Mesodermal cell (in vitro differentiated cells): ENCODE measurements around the gene KCNQ5.
"Not testable (repeated sequence)": the region's sequence is repeated elsewhere in the genome, so short reads cannot be mapped to it uniquely, and the experiment has no call there.

ENCODE experiments used
- H3K27ac ChIP-seq: 2 replicates; pipeline ENCODE4 v1.7.0; 2013; ENCODE audit warnings: mild to moderate bottlenecking, low read depth, low read length, moderate library complexity; ENCODE audit not compliant: severe bottlenecking
- H3K36me3 ChIP-seq: 2 replicates; pipeline ENCODE4 v1.7.1; 2013; ENCODE audit warnings: mild to moderate bottlenecking, low read length, moderate library complexity; ENCODE audit not compliant: control insufficient read depth, insufficient read depth
- H3K4me1 ChIP-seq: one replicate; pipeline ENCODE4 v1.7.1; 2013; ENCODE audit warnings: mild to moderate bottlenecking, low read length; ENCODE audit not compliant: insufficient read depth, control insufficient read depth, poor library complexity, severe bottlenecking
- H3K4me3 ChIP-seq: 2 replicates; pipeline ENCODE4 v1.7.0; 2013; ENCODE audit warnings: low read length, control low read depth, mild to moderate bottlenecking; ENCODE audit not compliant: insufficient read depth, poor library complexity, severe bottlenecking; ENCODE audit errors: extremely low read depth
- H3K9me3 ChIP-seq: 2 replicates; pipeline ENCODE4 v1.7.1; 2013; ENCODE audit warnings: mild to moderate bottlenecking, low read length, moderate library complexity; ENCODE audit not compliant: control insufficient read depth
- WGBS, 2 experiments: methylation state at CpG; one replicate each; pipeline ENCODE4 v1.1.5; 2013; ENCODE audit warnings: missing lambda C conversion rate in 2 of 2; ENCODE audit not compliant: insufficient coverage in 2 of 2; 5-methylcytosine and 5-hydroxymethylcytosine counted together

The KCNQ5 gene

GRCh38 chr6:72966628-72967280 lies 344.9 kb downstream of the KCNQ5 start:
- Histone ChIP-seq H3K4me1 (peaks cover 5% of the 10 kb centered on the region), H3K36me3 (no peaks in the 10 kb centered on the region), H3K4me3 (no peak overlapping the region), H3K27ac (no peak overlapping the region), H3K9me3 (no peaks in the 10 kb centered on the region)
- 80% methylated on average over 1 of the region's 1 CpG; no CpG with 5 or more reads in 1 of the 2 experiments for WGBS, 2 experiments

GRCh38 chr6:72967329-72967728 lies 345.5 kb downstream of the KCNQ5 start:
- Histone ChIP-seq H3K4me3 (no peak overlapping the region), H3K9me3 (no peaks in the 10 kb centered on the region), H3K36me3 (no peaks in the 10 kb centered on the region), H3K4me1 (peaks cover 5% of the 10 kb centered on the region), H3K27ac (no peak overlapping the region)
- WGBS, 2 experiments = no CpG with 5 or more reads among the region's 1 CpG

GRCh38 chr6:72968704-72969103 lies 346.8 kb downstream of the KCNQ5 start:
- no CpG with 5 or more reads among the region's 1 CpG for WGBS, 2 experiments
- H3K4me1 ChIP-seq = peaks cover 5% of the 10 kb centered on the region

GRCh38 chr6:72969666-72970065 lies 347.8 kb downstream of the KCNQ5 start:
- Histone ChIP-seq H3K4me3 (no peak overlapping the region), H3K27ac (no peak overlapping the region), H3K9me3 (no peaks in the 10 kb centered on the region), H3K36me3 (no peaks in the 10 kb centered on the region), H3K4me1 (peaks cover 5% of the 10 kb centered on the region)
- 44% methylated on average over 1 of the region's 2 CpGs for WGBS, 2 experiments

More at GRCh38 chr6:72968704-72969103, 346.8 kb downstream of the KCNQ5 start:
- Histone ChIP-seq H3K27ac (no peak overlapping the region), H3K36me3 (no peaks in the 10 kb centered on the region), H3K9me3 (no peaks in the 10 kb centered on the region), H3K4me3 (no peak overlapping the region)

GRCh38 chr6:72972579-72972978 lies 350.7 kb downstream of the KCNQ5 start:
- H3K27ac ChIP-seq = no peak overlapping the region
- no peaks in the 10 kb centered on the region for H3K36me3 ChIP-seq
- H3K4me3 ChIP-seq = no peak overlapping the region
- peaks cover 5% of the 10 kb centered on the region for H3K4me1 ChIP-seq
- H3K9me3 ChIP-seq = no peaks in the 10 kb centered on the region

- H3K4me3 ChIP-seq = no peak overlapping the region
- no peak overlapping the region for H3K27ac ChIP-seq
- 80 to 93% methylated on average over 1 to 2 of the region's 2 CpGs for WGBS, 2 experiments
- H3K36me3 ChIP-seq = no peaks in the 10 kb centered on the region
- no peaks in the 10 kb centered on the region for H3K9me3 ChIP-seq
- no peaks in the 10 kb centered on the region for H3K4me1 ChIP-seq
Measured at GRCh38 chr6:72974276-72974675, 352.4 kb downstream of the KCNQ5 start.

- 86% methylated on average over 1 of the region's 1 CpG; no CpG with 5 or more reads in 1 of the 2 experiments for WGBS, 2 experiments
- Histone ChIP-seq H3K27ac (no peak overlapping the region), H3K4me3 (no peak overlapping the region), H3K36me3 (no peaks in the 10 kb centered on the region), H3K9me3 (no peaks in the 10 kb centered on the region), H3K4me1 (no peaks in the 10 kb centered on the region)
Measured at GRCh38 chr6:72975352-72975752, 353.5 kb downstream of the KCNQ5 start.

GRCh38 chr6:72976484-72976883 lies 354.6 kb downstream of the KCNQ5 start:
- WGBS, 2 experiments = 0% methylated on average over 1 of the region's 2 CpGs; no CpG with 5 or more reads in 1 of the 2 experiments

GRCh38 chr6:72977114-72977513 lies 355.2 kb downstream of the KCNQ5 start:
- Histone ChIP-seq H3K4me3 (no peak overlapping the region), H3K9me3 (no peaks in the 10 kb centered on the region), H3K27ac (no peak overlapping the region), H3K4me1 (no peaks in the 10 kb centered on the region), H3K36me3 (no peaks in the 10 kb centered on the region)
- 92 to 100% methylated on average over 1 of the region's 1 CpG for WGBS, 2 experiments

More at GRCh38 chr6:72976484-72976883, 354.6 kb downstream of the KCNQ5 start:
- Histone ChIP-seq H3K9me3 (no peaks in the 10 kb centered on the region), H3K27ac (no peak overlapping the region), H3K4me3 (no peak overlapping the region), H3K4me1 (no peaks in the 10 kb centered on the region), H3K36me3 (no peaks in the 10 kb centered on the region)

- H3K4me3 ChIP-seq, H3K9me3 ChIP-seq, H3K4me1 ChIP-seq, H3K27ac ChIP-seq, H3K36me3 ChIP-seq: not testable (repeated sequence)
- WGBS, 2 experiments = 85 to 100% methylated on average over 2 of the region's 3 CpGs
Measured at GRCh38 chr6:72978808-72979207, 356.9 kb downstream of the KCNQ5 start.

GRCh38 chr6:72984189-72984831 lies 362.4 kb downstream of the KCNQ5 start:
- not testable (repeated sequence) for H3K4me3 ChIP-seq, H3K36me3 ChIP-seq, H3K4me1 ChIP-seq, H3K27ac ChIP-seq, H3K9me3 ChIP-seq
- 82 to 86% methylated on average over 9 to 12 of the region's 13 CpGs for WGBS, 2 experiments
